Adipocyte (in vitro differentiated cells): ENCODE data around the gene NUP210L.

ENCODE experiments used
- DNase-seq: peaks from one replicate; pipeline ENCODE4 v3.0.0-alpha.2; 2015; ENCODE audit warnings: low read depth
- H3K27me3 ChIP-seq: replicated peaks from 2 replicates; pipeline ENCODE4 v1.7.0; 2013; ENCODE audit warnings: mild to moderate bottlenecking, low read length, moderate library complexity; ENCODE audit not compliant: control insufficient read depth, insufficient read depth
- H3K36me3 ChIP-seq: 2 replicates; pipeline ENCODE4 v1.7.0; 2013; ENCODE audit warnings: low read length, mild to moderate bottlenecking, moderate library complexity; ENCODE audit not compliant: control insufficient read depth, insufficient read depth, severe bottlenecking
- H3K4me1 ChIP-seq: 2 replicates; pipeline ENCODE4 v1.7.0; 2013; ENCODE audit warnings: mild to moderate bottlenecking, low read length, moderate library complexity; ENCODE audit not compliant: control insufficient read depth, insufficient read depth
- H3K4me3 ChIP-seq: 2 replicates; pipeline ENCODE4 v1.7.0; 2013; ENCODE audit warnings: mild to moderate bottlenecking, low read length, moderate library complexity
- H3K9ac ChIP-seq: 2 replicates; pipeline ENCODE4 v1.7.0; 2013; ENCODE audit warnings: mild to moderate bottlenecking, low read length, moderate library complexity
- H3K9me3 ChIP-seq: 2 replicates; pipeline ENCODE4 v1.7.0; 2013; ENCODE audit warnings: mild to moderate bottlenecking, low read length, moderate library complexity; ENCODE audit not compliant: control insufficient read depth

Gene NUP210L

DNA sequence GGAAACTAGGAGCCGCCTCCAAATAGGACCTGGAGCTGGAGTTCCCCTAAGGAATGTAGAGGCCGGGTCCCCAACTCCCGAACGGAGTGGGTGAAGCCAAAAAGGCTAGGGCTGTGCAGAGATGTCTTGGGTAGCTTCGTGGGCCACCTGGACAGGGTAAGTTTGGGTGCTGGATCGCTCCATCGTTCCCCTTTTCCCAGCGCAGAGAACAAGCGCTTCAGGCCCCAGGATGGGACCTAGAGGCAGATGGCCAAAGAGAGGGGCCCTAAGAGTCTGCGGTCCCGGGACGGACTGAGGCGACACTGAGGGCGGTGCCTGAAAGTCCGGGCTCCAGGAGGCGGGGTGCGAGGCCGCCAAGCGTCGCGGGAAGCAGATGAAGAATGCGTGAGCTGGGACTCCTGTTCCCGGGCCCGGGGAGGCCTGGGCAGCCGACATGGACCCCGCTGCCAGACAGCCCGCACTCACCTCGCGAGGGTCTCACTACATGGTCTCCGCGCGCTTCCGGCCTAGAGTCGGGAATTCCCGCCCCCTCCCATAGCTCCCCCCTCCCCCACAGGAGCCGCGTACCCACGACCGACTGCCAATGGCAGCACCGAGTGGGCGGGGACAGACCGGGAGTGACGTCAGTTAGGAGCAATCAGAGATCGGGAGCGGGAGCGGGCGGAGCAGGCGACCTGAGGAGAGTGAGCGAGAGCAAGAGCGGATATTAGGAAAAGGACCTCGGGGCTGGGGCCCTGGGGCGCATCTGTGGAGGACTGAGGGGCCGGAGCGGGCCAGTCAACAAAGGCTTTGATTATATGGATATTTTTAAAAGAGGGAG is 191.6 kb downstream of the NUP210L start, which contains the start of gene SLC39A1:
Gene SLC39A1 (minus strand): TSS at position 508 of the 820 bp plus-strand sequence. CDS start 822 bp downstream, outside the sequence.
- Histone ChIP-seq H3K9me3 (no peaks in the 10 kb centered on the region), H3K36me3 (peaks cover 10% of the 10 kb centered on the region), H3K27me3 (no peaks in the 10 kb centered on the region), H3K4me1 (peaks cover 41% of the 10 kb centered on the region), H3K9ac (peak within 1 kb of the TSS; percentile 91), H3K4me3 (peak within 1 kb of the TSS; percentile 87)
- peak; percentile 99 for DNase-seq

DNA sequence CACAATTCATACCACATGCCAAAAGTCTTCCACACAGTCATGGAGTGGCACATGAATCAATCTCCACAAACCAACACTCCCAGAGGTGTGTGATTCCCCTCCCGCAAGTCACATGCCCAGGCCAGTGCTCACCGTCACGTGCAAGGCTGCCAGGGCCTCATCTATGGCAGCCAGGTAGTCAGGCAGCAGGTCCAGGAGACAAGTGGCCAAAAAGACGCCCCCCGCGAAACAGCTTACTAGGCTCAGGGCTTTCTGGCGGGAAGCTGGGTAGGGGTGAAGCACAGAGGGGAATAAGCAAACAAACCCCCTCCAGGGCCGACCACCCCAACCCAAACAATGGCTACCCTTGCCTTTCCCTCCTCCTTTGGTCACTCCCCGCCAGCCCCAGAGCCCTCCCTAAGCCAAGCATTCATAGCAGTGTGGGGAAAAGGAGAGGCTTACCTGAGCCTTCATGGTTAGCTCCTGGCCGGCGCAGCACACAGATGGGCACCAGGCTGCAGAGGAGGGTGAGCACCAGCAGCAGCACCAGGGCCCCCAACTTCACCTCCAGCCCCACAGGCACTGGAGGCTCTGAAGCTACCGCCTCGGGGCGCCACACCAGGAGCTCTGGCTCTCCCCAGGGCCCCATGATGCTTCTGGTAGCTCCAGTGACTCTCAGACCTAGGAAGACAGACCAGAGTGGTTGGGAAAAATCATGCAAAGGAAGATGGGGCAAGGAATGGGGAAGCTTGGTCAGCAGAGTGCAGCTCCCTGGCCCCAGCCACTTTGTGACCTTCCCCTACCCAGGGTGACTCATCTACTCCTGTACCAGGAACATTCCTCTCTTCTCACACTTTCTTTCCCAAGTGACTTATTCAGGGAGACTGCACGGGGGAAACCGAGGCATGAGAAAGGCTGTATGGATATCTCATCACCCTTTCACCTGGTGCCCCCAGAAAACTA is 192.5 kb downstream of the NUP210L start:
- Histone ChIP-seq H3K4me1 (peaks cover 36% of the 10 kb centered on the region), H3K4me3 (peak overlapping the region; percentile 87), H3K9me3 (no peaks in the 10 kb centered on the region), H3K27me3 (no peaks in the 10 kb centered on the region), H3K9ac (peak overlapping the region; percentile 91), H3K36me3 (peaks cover 10% of the 10 kb centered on the region)
- DNase-seq = peak; percentile 71

DNA sequence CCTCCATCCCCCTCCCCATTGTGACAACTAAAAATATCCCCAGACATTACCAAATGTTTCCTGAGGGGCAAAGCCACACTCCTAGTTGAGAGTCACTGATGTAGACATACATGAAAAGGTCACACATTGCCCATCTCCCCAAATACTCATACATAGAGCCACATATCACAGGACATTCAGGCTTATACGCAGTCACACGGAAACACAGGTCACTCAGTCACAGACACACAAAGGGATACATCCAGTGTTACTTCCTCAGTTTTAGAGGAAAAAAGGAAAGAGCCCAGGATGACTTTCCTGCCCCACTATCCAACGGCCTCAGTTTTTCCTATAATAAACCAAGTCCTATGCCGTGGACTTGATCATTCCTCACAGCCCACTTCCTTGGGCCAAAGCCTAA is 193.5 kb downstream of the NUP210L start:
- Histone ChIP-seq H3K27me3 (no peaks in the 10 kb centered on the region), H3K9me3 (no peaks in the 10 kb centered on the region), H3K9ac (peak overlapping the region; percentile 91), H3K4me3 (peak overlapping the region; percentile 87), H3K36me3 (peaks cover 10% of the 10 kb centered on the region), H3K4me1 (peaks cover 43% of the 10 kb centered on the region)
- no peak for DNase-seq

DNA sequence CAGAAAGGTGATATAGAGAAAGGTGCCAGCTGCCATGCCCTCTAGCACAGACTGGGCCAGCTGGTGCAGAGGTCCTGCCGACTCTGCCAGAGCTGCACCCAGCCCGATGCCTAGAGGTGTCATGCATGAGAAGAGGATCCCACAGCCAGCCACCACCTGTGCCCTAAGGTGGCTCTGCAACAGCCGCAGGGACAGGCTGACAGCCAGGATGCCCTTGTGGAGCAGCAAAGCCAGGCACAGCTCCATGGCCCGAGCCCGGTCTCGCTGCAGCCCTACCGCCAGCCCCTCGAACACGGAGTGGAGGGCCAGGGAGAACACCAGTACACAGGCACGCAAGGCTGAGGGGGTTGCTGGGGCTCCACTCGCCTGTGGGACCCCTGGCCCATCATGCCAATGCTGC is 194.7 kb downstream of the NUP210L start:
- no peak overlapping the region for H3K9ac ChIP-seq
- no peaks in the 10 kb centered on the region for H3K9me3 ChIP-seq
- H3K4me3 ChIP-seq = no peak overlapping the region
- peaks cover 52% of the 10 kb centered on the region for H3K4me1 ChIP-seq
- peaks cover 10% of the 10 kb centered on the region for H3K36me3 ChIP-seq
- H3K27me3 ChIP-seq = no peaks in the 10 kb centered on the region
- no peak for DNase-seq

DNA sequence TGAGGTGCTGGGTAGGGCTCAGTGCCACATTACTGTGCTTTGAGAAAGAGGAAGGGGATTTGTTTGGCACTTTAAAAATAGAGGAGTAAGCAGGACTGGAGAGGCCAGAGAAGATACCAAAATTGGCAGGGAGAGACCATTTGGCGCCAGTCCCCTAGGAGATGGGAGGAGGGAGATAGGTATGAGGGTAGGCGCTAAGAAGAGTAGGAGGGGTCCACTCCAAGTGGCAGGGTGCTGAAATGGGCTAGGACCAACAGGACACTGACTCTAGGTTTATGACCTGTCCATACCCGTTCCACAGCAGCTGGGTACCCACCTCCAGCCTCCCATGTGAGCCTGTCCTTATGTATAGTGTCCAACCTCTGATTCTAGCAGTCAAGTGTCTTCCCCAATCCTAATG is 195.4 kb downstream of the NUP210L start:
- Histone ChIP-seq H3K4me3 (no peak overlapping the region), H3K27me3 (no peaks in the 10 kb centered on the region), H3K4me1 (peaks cover 52% of the 10 kb centered on the region), H3K36me3 (peaks cover 10% of the 10 kb centered on the region), H3K9me3 (no peaks in the 10 kb centered on the region), H3K9ac (peak overlapping the region; percentile 97)
- DNase-seq = no peak

DNA sequence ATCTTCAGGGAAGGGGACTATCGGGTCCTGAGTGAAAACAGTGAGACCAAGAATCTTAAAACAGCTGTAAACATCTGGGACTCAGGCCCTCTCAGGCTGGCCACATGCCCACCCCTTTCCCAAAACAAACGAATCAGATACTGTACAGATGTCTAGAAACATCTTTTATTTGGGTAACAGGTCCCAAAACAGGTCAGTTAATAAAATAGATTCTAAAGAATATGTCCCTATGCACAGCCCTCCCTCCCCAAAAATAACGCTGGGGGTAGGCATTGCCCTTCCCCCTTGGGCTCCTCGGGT is 196.0 kb downstream of the NUP210L start:
- Histone ChIP-seq H3K4me3 (peak overlapping the region; percentile 94), H3K36me3 (peaks cover 10% of the 10 kb centered on the region), H3K4me1 (peaks cover 46% of the 10 kb centered on the region), H3K27me3 (no peaks in the 10 kb centered on the region), H3K9ac (peak overlapping the region; percentile 97), H3K9me3 (no peaks in the 10 kb centered on the region)
- no peak for DNase-seq

DNA sequence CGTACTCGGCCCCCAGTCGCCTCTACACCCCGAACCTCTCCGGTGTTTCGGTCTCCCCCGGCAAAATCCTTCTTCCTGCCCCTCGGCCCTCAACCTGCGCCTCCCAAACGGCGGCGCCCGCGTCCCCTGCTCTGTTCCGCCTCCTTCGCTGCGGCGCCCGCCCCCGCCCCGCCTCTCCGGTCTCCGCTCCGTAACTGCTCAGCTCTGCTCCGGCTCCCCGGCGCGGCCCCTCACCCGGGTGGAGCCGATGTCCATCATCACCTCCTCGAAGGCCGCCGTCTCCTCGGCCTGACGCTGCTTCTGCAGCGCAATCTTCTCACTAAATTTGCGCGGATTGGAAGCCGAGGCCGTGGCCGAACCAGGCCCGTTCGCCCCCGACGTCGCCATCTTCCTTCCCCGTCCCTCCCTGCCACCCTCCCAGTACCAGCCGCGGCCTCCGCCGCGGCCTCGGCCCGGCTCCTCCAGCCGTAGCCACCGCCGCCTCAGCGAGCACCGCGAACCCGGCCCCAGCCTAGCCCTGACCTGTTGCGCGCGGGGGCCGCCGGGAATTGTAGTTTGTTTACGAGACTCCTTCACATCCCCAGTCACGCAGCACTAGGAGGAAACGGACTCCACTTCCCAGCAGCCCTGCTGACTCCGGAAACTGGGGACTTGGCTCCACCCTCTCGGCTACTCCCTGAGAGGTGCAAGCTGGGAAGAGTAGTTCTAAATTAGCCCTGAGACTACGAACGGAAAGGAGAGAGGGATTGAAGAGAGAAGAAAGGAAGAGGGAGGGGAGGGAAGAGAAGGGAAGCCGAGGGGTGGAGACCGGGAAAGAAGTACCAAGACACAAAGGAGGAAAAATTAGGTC is 196.5 kb downstream of the NUP210L start, which contains the start of gene CRTC2:
Gene CRTC2 (minus strand): TSS at position 502 of the 850 bp plus-strand sequence. CDS start 115 bp downstream, at position 387.
- H3K4me1 ChIP-seq = peaks cover 44% of the 10 kb centered on the region
- peak within 1 kb of the TSS; percentile 97 for H3K9ac ChIP-seq
- peak within 1 kb of the TSS; percentile 94 for H3K4me3 ChIP-seq
- H3K27me3 ChIP-seq = no peaks in the 10 kb centered on the region
- H3K9me3 ChIP-seq = no peaks in the 10 kb centered on the region
- peak; percentile 99 for DNase-seq
- peaks cover 13% of the 10 kb centered on the region for H3K36me3 ChIP-seq

DNA sequence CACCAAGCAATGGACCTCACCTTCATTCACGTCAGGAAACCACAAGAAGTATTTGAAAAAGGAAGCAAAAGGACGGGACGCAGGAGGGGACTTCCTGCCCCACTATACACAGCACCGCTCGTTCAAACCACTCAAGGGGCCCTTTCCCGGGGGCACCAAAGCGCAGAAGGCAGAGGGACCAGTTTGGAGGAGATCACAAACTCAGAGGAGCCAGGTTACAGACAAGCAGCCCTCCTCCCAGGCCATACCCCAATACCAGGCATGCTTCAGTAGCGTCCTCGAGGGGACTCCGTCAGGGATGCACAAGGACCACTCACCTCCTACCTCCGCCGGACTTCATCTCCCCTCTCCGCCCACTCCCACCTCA is 197.1 kb downstream of the NUP210L start:
- H3K36me3 ChIP-seq = peaks cover 16% of the 10 kb centered on the region
- H3K27me3 ChIP-seq = no peaks in the 10 kb centered on the region
- H3K4me1 ChIP-seq = peaks cover 40% of the 10 kb centered on the region
- no peaks in the 10 kb centered on the region for H3K9me3 ChIP-seq
- peak overlapping the region; percentile 97 for H3K9ac ChIP-seq
- DNase-seq = peak; percentile 54
- peak overlapping the region; percentile 94 for H3K4me3 ChIP-seq

DNA sequence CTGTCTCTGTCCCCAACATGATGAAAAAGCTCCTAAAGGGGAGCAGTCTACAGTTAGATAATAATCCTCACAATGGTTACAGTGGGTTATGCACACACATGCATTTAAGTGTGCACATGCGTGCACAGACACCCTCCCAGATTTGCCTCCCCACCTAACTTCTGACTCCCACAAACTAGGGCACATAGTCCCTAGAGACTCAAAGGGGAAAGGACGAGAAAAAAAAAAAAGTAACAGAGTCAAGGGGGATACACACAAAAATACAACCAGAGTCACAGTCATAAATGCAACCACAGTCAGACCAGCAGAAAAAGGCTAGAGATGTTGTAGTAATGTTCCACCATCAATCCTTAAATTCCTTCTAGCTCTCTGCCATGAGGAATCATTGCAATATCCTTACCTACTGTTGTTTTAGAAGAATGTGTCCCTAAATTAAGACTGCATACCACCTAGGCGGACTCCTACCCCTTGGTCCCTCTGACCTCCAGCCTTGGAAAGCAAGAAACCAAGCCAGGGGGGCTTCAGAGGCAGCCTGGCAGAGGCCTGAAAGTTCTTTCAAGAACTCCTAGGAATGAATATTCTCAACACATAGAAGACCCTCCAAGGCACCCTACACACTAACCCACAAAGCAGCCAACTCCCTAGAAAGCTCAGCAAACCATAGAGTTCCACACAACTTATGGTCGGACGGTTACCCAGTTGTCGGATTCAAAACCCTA is 197.7 kb downstream of the NUP210L start:
- H3K9ac ChIP-seq = peak overlapping the region; percentile 97
- peak overlapping the region; percentile 94 for H3K4me3 ChIP-seq
- no peaks in the 10 kb centered on the region for H3K27me3 ChIP-seq
- H3K4me1 ChIP-seq = peaks cover 34% of the 10 kb centered on the region
- peaks cover 22% of the 10 kb centered on the region for H3K36me3 ChIP-seq
- no peaks in the 10 kb centered on the region for H3K9me3 ChIP-seq
- DNase-seq = peak; percentile 4

DNA sequence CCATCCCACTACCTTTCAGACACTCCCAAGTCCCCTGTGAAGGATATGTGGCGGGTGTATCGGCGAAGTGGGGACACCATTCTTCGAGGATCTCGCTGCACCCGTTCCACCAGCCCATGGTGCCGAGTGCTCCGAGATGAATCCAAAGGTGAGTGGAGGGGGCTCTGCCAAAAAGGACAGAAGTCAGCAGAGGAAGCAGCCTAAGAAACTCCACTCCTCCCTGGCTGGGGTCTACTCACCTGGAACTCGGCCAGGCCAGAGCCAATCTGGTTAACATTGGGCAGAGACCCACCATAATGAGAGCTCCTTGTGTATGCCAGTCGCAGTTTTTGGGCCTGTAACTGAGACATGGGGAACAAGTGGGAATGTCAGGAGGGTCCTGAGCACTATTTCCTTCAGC is 200.0 kb downstream of the NUP210L start:
- Histone ChIP-seq H3K4me1 (peaks cover 25% of the 10 kb centered on the region), H3K9ac (no peak overlapping the region), H3K27me3 (no peaks in the 10 kb centered on the region), H3K4me3 (no peak overlapping the region), H3K9me3 (no peaks in the 10 kb centered on the region), H3K36me3 (peaks cover 35% of the 10 kb centered on the region)
- DNase-seq = no peak
